H9 (cell line): ENCODE measurements around the gene C10orf88. TPM values are rescaled to one million over a fixed set of nuclear protein-coding genes. Genes with fewer than 3 reads are reported as not detected.

ENCODE experiments used
- DNase-seq: peaks from one replicate; pipeline ENCODE4 v3.0.0-alpha.2; 2017
- H2AFZ ChIP-seq: one replicate; pipeline ENCODE4 v1.6.1; 2013; ENCODE audit warnings: mild to moderate bottlenecking, low read length, control low read depth, moderate library complexity
- H2AK5ac ChIP-seq: 2 replicates; pipeline ENCODE4 v1.6.1; 2013; ENCODE audit warnings: low read length, control low read depth, mixed read lengths; ENCODE audit not compliant: insufficient read length
- H2BK120ac ChIP-seq: one replicate; pipeline ENCODE4 v1.6.1; 2013; ENCODE audit warnings: low read depth, mild to moderate bottlenecking, low read length, control low read depth, inconsistent platforms; ENCODE audit not compliant: poor library complexity, severe bottlenecking
- H2BK12ac ChIP-seq: 2 replicates; pipeline ENCODE4 v1.6.1; 2013; ENCODE audit warnings: low read length, control low read depth, mixed read lengths, low read depth; ENCODE audit not compliant: insufficient read length
- H2BK15ac ChIP-seq: 2 replicates; pipeline ENCODE4 v1.6.1; 2013; ENCODE audit warnings: low read depth, low read length, control low read depth
- H2BK20ac ChIP-seq: one replicate; pipeline ENCODE4 v1.6.1; 2013; ENCODE audit warnings: low read depth, mild to moderate bottlenecking, low read length, control low read depth, inconsistent platforms; ENCODE audit not compliant: poor library complexity, severe bottlenecking
- H2BK5ac ChIP-seq: 2 replicates; pipeline ENCODE4 v1.6.1; 2013; ENCODE audit warnings: low read length, control low read depth, mixed read lengths; ENCODE audit not compliant: insufficient read length
- H3K14ac ChIP-seq: 2 replicates; pipeline ENCODE4 v1.6.1; 2013; ENCODE audit warnings: low read length, control low read depth; ENCODE audit not compliant: insufficient read depth
- H3K18ac ChIP-seq: 2 replicates; pipeline ENCODE4 v1.6.1; 2013; ENCODE audit warnings: low read depth, mild to moderate bottlenecking, mixed read lengths, low read length, control low read depth; ENCODE audit not compliant: insufficient read length
- H3K23ac ChIP-seq: 2 replicates; pipeline ENCODE4 v1.6.1; 2013; ENCODE audit warnings: low read length, control low read depth, mixed read lengths, low read depth; ENCODE audit not compliant: insufficient read length
- H3K23me2 ChIP-seq: 2 replicates; pipeline ENCODE4 v1.6.1; 2013; ENCODE audit warnings: low read depth, mild to moderate bottlenecking, mixed read lengths, low read length, control low read depth; ENCODE audit not compliant: insufficient read length, poor library complexity, severe bottlenecking
- H3K27ac ChIP-seq: 2 replicates; pipeline ENCODE4 v1.5.1; 2013; ENCODE audit warnings: low read length, control low read depth, mixed read lengths, low read depth; ENCODE audit not compliant: insufficient read length
- H3K27me3 ChIP-seq: 2 replicates; pipeline ENCODE4 v1.6.1; 2013; ENCODE audit warnings: low read length, control low read depth, inconsistent platforms; ENCODE audit not compliant: insufficient read depth
- H3K4ac ChIP-seq: 2 replicates; pipeline ENCODE4 v1.6.1; 2013; ENCODE audit warnings: low read depth, mild to moderate bottlenecking, control low read depth, inconsistent platforms, low read length, moderate library complexity
- H3K4me1 ChIP-seq: 2 replicates; pipeline ENCODE4 v1.6.1; 2013; ENCODE audit warnings: low read length, control low read depth, inconsistent platforms; ENCODE audit not compliant: insufficient read depth
- H3K4me2 ChIP-seq: 2 replicates; pipeline ENCODE4 v1.6.1; 2013; ENCODE audit warnings: low read length, control low read depth, mixed read lengths; ENCODE audit not compliant: insufficient read length, insufficient read depth
- H3K56ac ChIP-seq: 2 replicates; pipeline ENCODE4 v1.6.1; 2013; ENCODE audit warnings: low read depth, mild to moderate bottlenecking, mixed read lengths, low read length, control low read depth; ENCODE audit not compliant: insufficient read length
- H3K79me1 ChIP-seq: 2 replicates; pipeline ENCODE4 v1.6.1; 2013; ENCODE audit warnings: low read depth, mild to moderate bottlenecking, moderate library complexity, low read length, control low read depth, inconsistent platforms; ENCODE audit not compliant: insufficient read depth, poor library complexity, severe bottlenecking
- H3K79me2 ChIP-seq: 2 replicates; pipeline ENCODE4 v1.6.1; 2013; ENCODE audit warnings: low read length, control low read depth, inconsistent platforms; ENCODE audit not compliant: insufficient read depth
- H3K9ac ChIP-seq: 2 replicates; pipeline ENCODE4 v1.6.1; 2013; ENCODE audit warnings: low read length, control low read depth, mixed read lengths; ENCODE audit not compliant: insufficient read length; ENCODE audit errors: extremely low read depth
- H3K9me3 ChIP-seq: one replicate; pipeline ENCODE4 v1.6.1; 2013; ENCODE audit warnings: low read depth, low read length, inconsistent platforms; ENCODE audit not compliant: control insufficient read depth
- H3T11ph ChIP-seq: one replicate; pipeline ENCODE4 v1.6.1; 2013; ENCODE audit warnings: mild to moderate bottlenecking, low read length, control low read depth, inconsistent platforms
- H4K20me1 ChIP-seq: one replicate; pipeline ENCODE4 v1.6.1; 2013; ENCODE audit not compliant: control insufficient read depth, insufficient read length, insufficient read depth
- H4K5ac ChIP-seq: 2 replicates; pipeline ENCODE4 v1.6.1; 2013; ENCODE audit warnings: low read depth, mild to moderate bottlenecking, mixed read lengths, low read length, control low read depth; ENCODE audit not compliant: insufficient read length
- H4K8ac ChIP-seq: replicated peaks from 2 replicates; pipeline ENCODE4 v1.6.1; 2013; ENCODE audit warnings: low read length, control low read depth, mixed read lengths, low read depth; ENCODE audit not compliant: insufficient read length
- H4K91ac ChIP-seq: 2 replicates; pipeline ENCODE4 v1.6.1; 2013; ENCODE audit warnings: low read depth, mild to moderate bottlenecking, moderate library complexity, mixed read lengths, low read length, control low read depth; ENCODE audit not compliant: insufficient read length
- H3K27ac Mint-ChIP-seq, 3 experiments: 2 replicates in 2 of 3; 3 replicates in 1 of 3; pipeline ENCODE4 v1.8.0; 2020 to 2021; ENCODE audit warnings: mixed read lengths in 3 of 3, mild to moderate bottlenecking in 1 of 3, moderate library complexity in 1 of 3
- H3K27me3 Mint-ChIP-seq: 2 replicates; pipeline ENCODE4 v1.8.0; 2021; ENCODE audit warnings: low read depth, mild to moderate bottlenecking, moderate library complexity, mixed read lengths
- H3K36me3 Mint-ChIP-seq, 3 experiments: 2 replicates in 2 of 3; 3 replicates in 1 of 3; pipeline ENCODE4 v1.8.0; 2020 to 2021; ENCODE audit warnings: low read depth in 3 of 3, mixed read lengths in 3 of 3; ENCODE audit not compliant: insufficient read depth in 1 of 3
- H3K4me1 Mint-ChIP-seq, 2 experiments: 2 replicates each; pipeline ENCODE4 v1.8.0; 2020; ENCODE audit warnings: mixed read lengths in 2 of 2
- H3K4me3 Mint-ChIP-seq, 2 experiments: 2 replicates in 1 of 2; 3 replicates in 1 of 2; pipeline ENCODE4 v1.8.0; 2020 to 2021; ENCODE audit warnings: mild to moderate bottlenecking in 2 of 2, mixed read lengths in 2 of 2, moderate library complexity in 1 of 2
- H3K9me3 Mint-ChIP-seq, 2 experiments: 2 replicates in 1 of 2; 3 replicates in 1 of 2; pipeline ENCODE4 v1.8.0; 2020; ENCODE audit warnings: mild to moderate bottlenecking in 2 of 2, mixed read lengths in 2 of 2, moderate library complexity in 1 of 2
- WGBS: extraction: QIAGEN DNeasy Blood & Tissue Kit; methylation state at CpG from one replicate; pipeline ENCODE4 v1.1.7; 2013; ENCODE audit warnings: missing lambda C conversion rate, low lambda C conversion rate, mixed read lengths; ENCODE audit not compliant: insufficient read length; ENCODE audit errors: extremely low coverage; 5-methylcytosine and 5-hydroxymethylcytosine counted together
- total RNA-seq: library from RNA; stranded (reverse); gene quantifications from 2 replicates; pipeline ENCODE4 v1.2.1, GENCODE V29; 2021
- TF ChIP-seq, protein P1 (sequence below): fragments of 200-600 bp; sonication (generic); conservative IDR thresholded peaks from 3 replicates; pipeline ENCODE4 v1.8.0; 2021; ENCODE audit warnings: antibody characterized with exemption, mild to moderate bottlenecking

The C10orf88 gene
- total RNA-seq, 1 experiment from 2014 or later, result 11.7 TPM

DNA sequence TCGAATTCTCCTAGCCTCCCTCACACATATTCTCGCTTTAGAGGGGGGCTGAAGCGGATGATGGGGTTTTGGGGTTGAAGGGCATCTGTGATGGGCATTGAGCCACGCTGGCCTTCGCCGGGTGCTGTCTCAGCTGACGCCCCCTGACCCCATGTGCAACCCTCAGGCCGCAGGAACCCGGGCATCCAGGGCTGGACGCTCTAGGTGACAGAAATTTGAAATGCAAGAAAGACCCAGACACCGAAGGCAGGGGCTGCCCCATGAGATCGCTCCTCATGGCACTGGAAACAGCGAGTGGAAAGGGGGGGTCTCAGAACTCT lies 664 bp upstream of the C10orf88 start:
- H3K4me1 Mint-ChIP-seq, result peaks cover 11 to 18% of the 10 kb centered on the region in 2 experiments
- H3K56ac ChIP-seq, result no peak overlapping the region
- H3K4me3 Mint-ChIP-seq, result peak overlapping the region; percentile 79; a peak in 3 of 5 replicates
- H3K9me3 ChIP-seq, result no peaks in the 10 kb centered on the region
- peak overlapping the region; percentile 24 for H3K4me2 ChIP-seq
- H3K4ac ChIP-seq, result no peak overlapping the region
- H3K27ac ChIP-seq, result no peak overlapping the region
- H3K23ac ChIP-seq, result no peak overlapping the region
- H3K14ac ChIP-seq, result no peak overlapping the region
- TF ChIP-seq, protein P1, sequence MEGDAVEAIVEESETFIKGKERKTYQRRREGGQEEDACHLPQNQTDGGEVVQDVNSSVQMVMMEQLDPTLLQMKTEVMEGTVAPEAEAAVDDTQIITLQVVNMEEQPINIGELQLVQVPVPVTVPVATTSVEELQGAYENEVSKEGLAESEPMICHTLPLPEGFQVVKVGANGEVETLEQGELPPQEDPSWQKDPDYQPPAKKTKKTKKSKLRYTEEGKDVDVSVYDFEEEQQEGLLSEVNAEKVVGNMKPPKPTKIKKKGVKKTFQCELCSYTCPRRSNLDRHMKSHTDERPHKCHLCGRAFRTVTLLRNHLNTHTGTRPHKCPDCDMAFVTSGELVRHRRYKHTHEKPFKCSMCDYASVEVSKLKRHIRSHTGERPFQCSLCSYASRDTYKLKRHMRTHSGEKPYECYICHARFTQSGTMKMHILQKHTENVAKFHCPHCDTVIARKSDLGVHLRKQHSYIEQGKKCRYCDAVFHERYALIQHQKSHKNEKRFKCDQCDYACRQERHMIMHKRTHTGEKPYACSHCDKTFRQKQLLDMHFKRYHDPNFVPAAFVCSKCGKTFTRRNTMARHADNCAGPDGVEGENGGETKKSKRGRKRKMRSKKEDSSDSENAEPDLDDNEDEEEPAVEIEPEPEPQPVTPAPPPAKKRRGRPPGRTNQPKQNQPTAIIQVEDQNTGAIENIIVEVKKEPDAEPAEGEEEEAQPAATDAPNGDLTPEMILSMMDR, result no peak
- no peak overlapping the region for H2BK120ac ChIP-seq
- no peak for DNase-seq
- H3K4me1 ChIP-seq, result no peaks in the 10 kb centered on the region
- no peak overlapping the region for H2BK12ac ChIP-seq
- no peak overlapping the region for H3K18ac ChIP-seq
- H3K36me3 Mint-ChIP-seq, result peaks cover 0 to 24% (median 11%) of the 10 kb centered on the region in 3 experiments; a peak in 4 of 7 replicates
- no peak overlapping the region for H4K5ac ChIP-seq
- peaks cover 40% of the 10 kb centered on the region for H3K27me3 Mint-ChIP-seq
- no peak overlapping the region for H4K91ac ChIP-seq
- H2AFZ ChIP-seq, result no peak overlapping the region
- H3T11ph ChIP-seq, result no peak overlapping the region
- no CpG with 5 or more reads among the region's 13 CpGs for WGBS
- H2BK15ac ChIP-seq, result no peak overlapping the region
- H2BK5ac ChIP-seq, result no peak overlapping the region
- H4K8ac ChIP-seq, result no peak overlapping the region
- H2AK5ac ChIP-seq, result no peak overlapping the region
- H3K27me3 ChIP-seq, result peaks cover 4% of the 10 kb centered on the region; the same call in 1 of the 2 replicates
- H3K79me1 ChIP-seq, result no peaks in the 10 kb centered on the region
- no peaks in the 10 kb centered on the region for H3K79me2 ChIP-seq
- H3K27ac Mint-ChIP-seq, result no peak overlapping the region
- H3K9me3 Mint-ChIP-seq, result peaks cover 11 to 13% of the 10 kb centered on the region in 2 experiments; a peak in 4 of 5 replicates
- H3K23me2 ChIP-seq, result peaks cover 4% of the 10 kb centered on the region
- H3K9ac ChIP-seq, result no peak overlapping the region
- H2BK20ac ChIP-seq, result no peak overlapping the region
- H4K20me1 ChIP-seq, result no peaks in the 10 kb centered on the region
